Astrocyte of the cerebellum (primary cell): ENCODE measurements around the gene ARSJ.

Experiments
- DNase-seq: peaks from one replicate; pipeline ENCODE4 v3.0.0-alpha.2; 2011; ENCODE audit warnings: low read depth
- H3K4me3 ChIP-seq: 2 replicates; pipeline ENCODE4 v1.5.1; 2011; ENCODE audit warnings: mild to moderate bottlenecking, low read depth, low read length, moderate library complexity
- in situ Hi-C: cut with HindIII; loops from 2 replicates; pipeline ENCODE4 v1.10.0; 2017; ENCODE audit warnings: low sequenced_read_pairs
- TF ChIP-seq, protein P1 (sequence below): IDR thresholded peaks from 2 replicates; pipeline ENCODE4 v1.5.1; 2012; ENCODE audit warnings: low read length, low read depth, moderate library complexity, mild to moderate bottlenecking; ENCODE audit errors: missing control alignments

The ARSJ gene

DNA sequence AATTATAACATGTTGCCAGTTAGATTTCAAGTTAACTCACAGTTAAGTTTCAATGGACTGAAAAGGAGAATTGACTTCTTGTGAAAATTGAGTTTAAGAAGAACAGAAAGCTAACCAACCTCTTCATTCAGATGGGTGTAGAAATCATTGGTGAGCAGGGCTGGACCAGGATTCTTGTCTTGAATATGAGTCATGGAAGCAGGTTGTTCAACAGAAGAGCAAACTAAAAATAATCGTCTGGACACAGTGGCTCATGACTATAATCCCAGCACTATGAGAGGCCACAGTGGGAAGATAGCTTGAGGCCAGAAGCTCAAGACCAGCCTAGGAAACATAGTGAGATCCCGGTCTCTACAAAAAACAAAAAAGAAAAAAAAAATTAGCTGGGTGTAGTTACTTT, 98.2 kb downstream of the ARSJ start:
- in situ Hi-C loops: no loop called here
- H3K4me3 ChIP-seq: no peak overlapping the region
- no peak for DNase-seq
- TF ChIP-seq, protein P1, sequence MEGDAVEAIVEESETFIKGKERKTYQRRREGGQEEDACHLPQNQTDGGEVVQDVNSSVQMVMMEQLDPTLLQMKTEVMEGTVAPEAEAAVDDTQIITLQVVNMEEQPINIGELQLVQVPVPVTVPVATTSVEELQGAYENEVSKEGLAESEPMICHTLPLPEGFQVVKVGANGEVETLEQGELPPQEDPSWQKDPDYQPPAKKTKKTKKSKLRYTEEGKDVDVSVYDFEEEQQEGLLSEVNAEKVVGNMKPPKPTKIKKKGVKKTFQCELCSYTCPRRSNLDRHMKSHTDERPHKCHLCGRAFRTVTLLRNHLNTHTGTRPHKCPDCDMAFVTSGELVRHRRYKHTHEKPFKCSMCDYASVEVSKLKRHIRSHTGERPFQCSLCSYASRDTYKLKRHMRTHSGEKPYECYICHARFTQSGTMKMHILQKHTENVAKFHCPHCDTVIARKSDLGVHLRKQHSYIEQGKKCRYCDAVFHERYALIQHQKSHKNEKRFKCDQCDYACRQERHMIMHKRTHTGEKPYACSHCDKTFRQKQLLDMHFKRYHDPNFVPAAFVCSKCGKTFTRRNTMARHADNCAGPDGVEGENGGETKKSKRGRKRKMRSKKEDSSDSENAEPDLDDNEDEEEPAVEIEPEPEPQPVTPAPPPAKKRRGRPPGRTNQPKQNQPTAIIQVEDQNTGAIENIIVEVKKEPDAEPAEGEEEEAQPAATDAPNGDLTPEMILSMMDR: no peak

DNA sequence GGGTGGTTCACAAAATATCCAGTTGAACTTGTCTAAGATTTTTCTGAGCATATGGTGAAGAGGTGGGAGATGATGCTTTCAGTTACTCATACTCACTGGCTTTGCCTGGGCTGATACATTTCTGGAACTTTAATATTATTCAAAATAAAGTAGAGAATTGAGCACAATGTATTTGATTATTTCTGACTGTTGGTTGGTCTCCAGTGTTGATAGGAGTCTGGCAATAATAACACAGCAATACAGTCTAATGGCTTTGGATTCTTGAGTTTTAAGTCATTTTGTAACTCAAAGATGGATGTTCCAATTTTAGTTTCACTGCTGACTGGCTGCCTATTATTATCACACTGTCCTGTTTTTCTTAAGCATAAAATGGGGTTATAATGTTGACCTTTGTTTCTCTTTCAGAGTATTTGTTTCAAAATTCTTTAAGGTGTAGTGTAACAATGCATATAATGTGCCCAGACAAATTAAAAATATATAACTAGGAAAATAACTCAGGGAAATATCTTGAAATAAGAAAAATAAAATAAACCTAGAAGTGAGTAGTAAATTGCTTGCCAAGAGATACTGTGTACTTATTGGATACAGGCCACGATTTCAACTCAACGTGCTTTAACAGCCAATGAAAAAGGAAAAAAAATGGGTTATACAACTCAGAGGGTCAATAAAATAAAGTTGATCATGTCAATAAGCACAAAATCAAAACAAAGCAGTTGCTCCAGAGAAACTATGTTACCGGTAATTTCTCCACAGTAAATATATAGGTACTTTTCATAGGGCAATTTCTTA, 99.0 kb downstream of the ARSJ start:
- DNase-seq: no peak
- no peak overlapping the region for H3K4me3 ChIP-seq
- TF ChIP-seq, protein P1: no peak
- in situ Hi-C loops: no loop called here

DNA sequence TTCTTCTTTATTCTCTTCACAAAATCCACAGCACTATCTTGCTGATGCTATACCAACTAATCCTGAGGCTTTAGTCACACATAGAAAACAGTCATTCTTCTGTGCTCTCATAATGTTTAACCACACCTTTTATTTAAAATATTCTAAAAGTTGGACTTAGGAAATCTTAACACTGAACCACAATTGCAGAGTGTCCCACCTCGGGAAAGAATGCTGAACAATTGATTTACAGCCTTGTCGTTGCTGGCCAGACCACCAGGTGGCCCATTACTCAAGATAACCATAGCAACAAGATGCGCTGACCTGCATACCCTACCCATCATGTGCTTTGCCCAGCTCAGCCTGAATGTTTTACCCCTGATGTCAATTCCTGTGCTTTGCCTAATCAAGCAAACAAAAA, 100.8 kb downstream of the ARSJ start:
- TF ChIP-seq, protein P1: peak; percentile 47
- H3K4me3 ChIP-seq: no peak overlapping the region
- in situ Hi-C loops: no loop called here
- DNase-seq: peak; percentile 26

DNA sequence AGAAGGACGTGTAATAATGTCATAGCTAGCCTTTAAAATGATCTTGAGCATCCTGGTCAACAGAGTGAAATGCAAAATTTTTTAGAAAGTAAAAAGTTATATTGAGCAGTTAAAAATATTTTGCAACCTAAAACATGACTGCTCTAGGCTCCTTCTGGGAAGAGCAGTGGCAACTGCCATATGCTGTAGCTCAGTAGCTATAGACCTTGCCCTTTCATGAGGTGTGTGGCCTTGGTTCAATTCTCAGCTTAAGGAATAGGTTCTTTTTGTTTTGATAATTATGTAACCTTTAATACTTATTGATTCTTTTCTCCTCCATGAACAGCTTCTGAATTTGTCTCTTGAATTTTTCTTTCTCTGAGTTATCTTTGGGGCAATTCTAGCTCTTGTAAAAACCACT, 105.0 kb downstream of the ARSJ start:
- in situ Hi-C loops: no loop called here

DNA sequence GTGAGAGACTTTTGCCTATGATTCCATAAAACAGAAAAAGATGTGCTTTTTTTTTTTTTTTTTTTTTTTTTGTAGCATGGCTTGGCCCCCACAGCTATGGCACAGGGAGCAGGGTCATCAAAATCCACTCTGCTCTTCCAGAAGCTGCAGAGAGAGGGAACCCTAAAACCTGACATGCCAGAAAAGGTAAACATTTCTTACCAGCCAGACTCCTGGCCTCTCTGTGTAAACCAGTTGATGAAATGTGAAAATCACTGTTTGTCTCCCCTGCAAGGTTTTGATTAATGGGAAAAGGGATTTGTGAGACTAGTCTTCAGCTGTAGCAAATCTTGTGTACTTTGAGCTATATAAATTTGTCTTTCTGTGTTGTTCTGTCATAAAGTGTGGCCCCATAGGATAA, 105.9 kb downstream of the ARSJ start:
- no peak overlapping the region for H3K4me3 ChIP-seq
- TF ChIP-seq, protein P1: no peak
- in situ Hi-C loops: no loop called here
- no peak for DNase-seq

More for the DNA sequence above, 105.0 kb downstream of the ARSJ start:
- DNase-seq: no peak
- TF ChIP-seq, protein P1: no peak
- H3K4me3 ChIP-seq: no peak overlapping the region

DNA sequence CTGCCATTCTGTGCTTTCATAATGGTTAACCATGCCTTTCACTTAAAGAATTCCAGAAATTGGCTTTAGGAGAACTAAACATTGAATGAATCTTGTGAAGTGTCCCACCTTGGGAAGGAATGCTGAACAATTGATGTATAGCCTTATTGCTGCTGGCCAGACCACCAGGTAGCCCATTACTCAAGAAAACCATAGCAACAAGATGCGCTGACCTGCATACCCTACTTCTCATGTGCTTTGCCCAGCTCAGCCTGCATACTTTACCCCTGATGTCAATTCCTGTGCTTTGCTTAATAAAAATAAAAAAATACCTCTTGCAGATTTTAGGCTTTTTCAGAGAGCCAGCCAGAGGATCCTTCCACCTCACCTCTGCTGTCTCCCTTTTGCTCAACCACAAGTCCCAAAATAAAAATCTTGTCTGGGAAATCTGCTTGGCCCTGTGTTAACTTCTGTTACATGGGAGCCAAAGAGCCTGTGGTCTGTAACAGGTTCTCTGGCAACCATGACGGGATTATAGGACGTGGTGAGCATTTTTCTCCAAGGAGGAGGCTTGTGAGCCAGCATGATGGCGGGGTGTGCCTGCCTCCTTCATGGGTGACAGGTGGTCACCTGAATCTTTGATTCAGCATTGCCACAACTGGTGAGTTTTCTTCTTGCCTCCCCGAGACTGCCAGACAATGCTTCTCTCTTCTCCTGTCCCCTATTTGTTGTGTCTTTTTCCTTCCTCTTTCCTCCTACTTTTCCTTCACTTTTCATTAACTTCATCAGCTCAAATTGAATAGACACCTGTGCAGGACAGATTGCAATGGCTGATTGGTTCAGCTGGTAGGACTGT, 106.8 kb downstream of the ARSJ start:
- no peak overlapping the region for H3K4me3 ChIP-seq
- DNase-seq: no peak
- TF ChIP-seq, protein P1: no peak
- in situ Hi-C loops: no loop called here
